CD14-positive monocyte (primary cell): ENCODE data around the gene DCLK2. TPM values are rescaled to one million over a fixed set of nuclear protein-coding genes. Genes with fewer than 3 reads are reported as not detected.

Experiments used
- DNase-seq, 3 donors: peaks; one replicate each; pipeline ENCODE4 v3.0.0-alpha.2; 2011 to 2022
- H2AFZ ChIP-seq: 2 replicates; pipeline ENCODE4 v1.6.0; 2012; ENCODE audit warnings: mild to moderate bottlenecking, low read depth, low read length, inconsistent platforms; ENCODE audit not compliant: insufficient read depth, poor library complexity, severe bottlenecking
- H3K27ac ChIP-seq, 2 donors: 1 replicate in 1 of 2; 2 replicates in 1 of 2; pipeline ENCODE4 v1.5.1; 2012 to 2013; ENCODE audit warnings: low read length in 2 of 2, control low read depth in 1 of 2, inconsistent platforms in 1 of 2, low read depth in 1 of 2, mild to moderate bottlenecking in 1 of 2
- H3K27me3 ChIP-seq, 2 donors: one replicate each; pipeline versions ENCODE4 v1.6.0 to v1.6.1; 2011 to 2013; ENCODE audit warnings: low read length in 2 of 2; ENCODE audit not compliant: control insufficient read depth in 2 of 2, insufficient read depth in 2 of 2
- H3K36me3 ChIP-seq, 2 donors: replicated peaks in 1 of 2; 1 replicate in 1 of 2; 2 replicates in 1 of 2; pipeline versions ENCODE4 v1.5.1 to v1.6.1; 2012 to 2013; ENCODE audit warnings: low read length in 2 of 2, control low read depth in 1 of 2, inconsistent platforms in 1 of 2, mild to moderate bottlenecking in 1 of 2; ENCODE audit not compliant: insufficient read depth in 2 of 2, control insufficient read depth in 1 of 2
- H3K4me1 ChIP-seq, 2 donors: 1 replicate in 1 of 2; 2 replicates in 1 of 2; pipeline versions ENCODE4 v1.5.1 to v1.6.1; 2012 to 2013; ENCODE audit warnings: low read length in 2 of 2, control low read depth in 1 of 2, inconsistent platforms in 1 of 2, mild to moderate bottlenecking in 1 of 2, moderate library complexity in 1 of 2; ENCODE audit not compliant: insufficient read depth in 2 of 2, control insufficient read depth in 1 of 2
- H3K4me2 ChIP-seq: replicated peaks from 2 replicates; pipeline ENCODE3; 2012; ENCODE audit warnings: low read length, moderate library complexity, mild to moderate bottlenecking; ENCODE audit not compliant: poor library complexity, severe bottlenecking; ENCODE audit errors: extremely low read depth
- H3K4me3 ChIP-seq, 3 experiments: fragments of 200-600 bp in 1 of 3; sonication (generic) in 1 of 3; replicated peaks in 1 of 3; 1 replicate in 2 of 3; 2 replicates in 1 of 3; pipeline ENCODE4 v1.5.1; 2011 to 2013; ENCODE audit warnings: low read length in 3 of 3, mild to moderate bottlenecking in 3 of 3, control low read depth in 2 of 3, low read depth in 2 of 3, inconsistent platforms in 1 of 3, moderate library complexity in 1 of 3
- H3K79me2 ChIP-seq: 2 replicates; pipeline ENCODE4 v1.6.0; 2012; ENCODE audit warnings: mild to moderate bottlenecking, control low read depth, inconsistent platforms, low read length, moderate library complexity; ENCODE audit not compliant: insufficient read depth
- H3K9ac ChIP-seq: 2 replicates; pipeline ENCODE4 v1.6.0; 2017; ENCODE audit warnings: low read length, mild to moderate bottlenecking; ENCODE audit not compliant: insufficient read depth, poor library complexity, severe bottlenecking
- H3K9me3 ChIP-seq, 2 donors: replicated peaks in 1 of 2; 1 replicate in 1 of 2; 2 replicates in 1 of 2; pipeline versions ENCODE4 v1.5.1 to v1.6.1; 2012 to 2013; ENCODE audit warnings: low read length in 2 of 2, control low read depth in 1 of 2; ENCODE audit not compliant: control insufficient read depth in 1 of 2, insufficient read depth in 1 of 2
- H4K20me1 ChIP-seq: 2 replicates; pipeline ENCODE4 v1.6.0; 2012; ENCODE audit warnings: mild to moderate bottlenecking, low read length, control low read depth, moderate library complexity; ENCODE audit not compliant: insufficient read depth
- H3K27ac Mint-ChIP-seq, 7 donors: one replicate each; pipeline ENCODE4 v1.8.0; 2020; ENCODE audit warnings: mild to moderate bottlenecking in 7 of 7, mixed read lengths in 7 of 7, moderate library complexity in 6 of 7, inconsistent platforms in 2 of 7
- H3K27me3 Mint-ChIP-seq, 3 donors: one replicate each; pipeline ENCODE4 v1.8.0; 2021 to 2022; ENCODE audit warnings: low read depth in 3 of 3, mild to moderate bottlenecking in 3 of 3, mixed read lengths in 3 of 3, moderate library complexity in 3 of 3, inconsistent platforms in 1 of 3
- H3K36me3 Mint-ChIP-seq, 2 donors: one replicate each; pipeline ENCODE4 v1.8.0; 2020; ENCODE audit warnings: mixed read lengths in 2 of 2, inconsistent platforms in 1 of 2, mild to moderate bottlenecking in 1 of 2
- H3K4me1 Mint-ChIP-seq: one replicate; pipeline ENCODE4 v1.8.0; 2020; ENCODE audit warnings: mild to moderate bottlenecking, mixed read lengths
- H3K4me3 Mint-ChIP-seq, 2 donors: one replicate each; pipeline ENCODE4 v1.8.0; 2020; ENCODE audit warnings: mild to moderate bottlenecking in 2 of 2, mixed read lengths in 2 of 2, moderate library complexity in 1 of 2
- H3K9me3 Mint-ChIP-seq, 7 donors: one replicate each; pipeline ENCODE4 v1.8.0; 2020 to 2022; ENCODE audit warnings: mixed read lengths in 7 of 7, mild to moderate bottlenecking in 6 of 7, moderate library complexity in 6 of 7, inconsistent platforms in 2 of 7
- WGBS: methylation state at CpG from one replicate; pipeline ENCODE4 v1.1.5; 2013; ENCODE audit warnings: missing lambda C conversion rate; ENCODE audit not compliant: insufficient coverage; 5-methylcytosine and 5-hydroxymethylcytosine counted together
- intact Hi-C, 2 donors: fragments of 100-400 bp; cut with micrococcal nuclease; formaldehyde crosslinking; loops; one replicate each; pipeline versions ENCODE4 v1.15.0 to v1.15.1; 2023
- polyA plus RNA-seq, 3 donors: library from polyadenylated mRNA; depleted of rRNA in 1 of 3; unstranded in 2 of 3; stranded (reverse) in 1 of 3; fragments of 300-500 nt in 2 of 3; fragments of >200 nt in 1 of 3; fragmentation: Illumina TruSeq in 2 of 3; gene quantifications; 1 replicate in 2 of 3; 2 replicates in 1 of 3; pipeline ENCODE4 v1.2.3, GENCODE V29; 2012 to 2021
- TF ChIP-seq, protein P1 (sequence below): fragments of 200-600 bp; IDR thresholded peaks from one replicate; pipeline ENCODE4 v1.8.0; 2022; ENCODE audit warnings: antibody characterized with exemption, mild to moderate bottlenecking

Gene DCLK2
- polyA plus RNA-seq, 3 donors = 0.13 TPM; not detected in 2

GRCh38 chr4:150286656-150287055 lies 208.4 kb downstream of the DCLK2 start:
- Histone ChIP-seq H3K27ac (no peak overlapping the region), H3K36me3 (no peaks in the 10 kb centered on the region), H2AFZ (no peak overlapping the region), H3K4me2 (no peak overlapping the region), H3K79me2 (no peaks in the 10 kb centered on the region), H4K20me1 (no peaks in the 10 kb centered on the region), H3K9ac (no peak overlapping the region), H3K9me3 (no peaks in the 10 kb centered on the region), H3K4me1 (no peaks in the 10 kb centered on the region), H3K27me3 (no peaks in the 10 kb centered on the region), H3K4me3 (no peak overlapping the region)
- peaks cover 7% of the 10 kb centered on the region for H3K4me1 Mint-ChIP-seq
- H3K27me3 Mint-ChIP-seq = peaks cover 0 to 1% (median 0%) of the 10 kb centered on the region in 3 donors
- no peak for DNase-seq
- no peaks in the 10 kb centered on the region for H3K9me3 Mint-ChIP-seq
- WGBS = 83% methylated on average over 3 of the region's 6 CpGs
- intact Hi-C loops = no loop called here
- H3K27ac Mint-ChIP-seq = no peak overlapping the region
- H3K36me3 Mint-ChIP-seq = peaks cover 4 to 10% of the 10 kb centered on the region in 2 donors
- TF ChIP-seq, protein P1, sequence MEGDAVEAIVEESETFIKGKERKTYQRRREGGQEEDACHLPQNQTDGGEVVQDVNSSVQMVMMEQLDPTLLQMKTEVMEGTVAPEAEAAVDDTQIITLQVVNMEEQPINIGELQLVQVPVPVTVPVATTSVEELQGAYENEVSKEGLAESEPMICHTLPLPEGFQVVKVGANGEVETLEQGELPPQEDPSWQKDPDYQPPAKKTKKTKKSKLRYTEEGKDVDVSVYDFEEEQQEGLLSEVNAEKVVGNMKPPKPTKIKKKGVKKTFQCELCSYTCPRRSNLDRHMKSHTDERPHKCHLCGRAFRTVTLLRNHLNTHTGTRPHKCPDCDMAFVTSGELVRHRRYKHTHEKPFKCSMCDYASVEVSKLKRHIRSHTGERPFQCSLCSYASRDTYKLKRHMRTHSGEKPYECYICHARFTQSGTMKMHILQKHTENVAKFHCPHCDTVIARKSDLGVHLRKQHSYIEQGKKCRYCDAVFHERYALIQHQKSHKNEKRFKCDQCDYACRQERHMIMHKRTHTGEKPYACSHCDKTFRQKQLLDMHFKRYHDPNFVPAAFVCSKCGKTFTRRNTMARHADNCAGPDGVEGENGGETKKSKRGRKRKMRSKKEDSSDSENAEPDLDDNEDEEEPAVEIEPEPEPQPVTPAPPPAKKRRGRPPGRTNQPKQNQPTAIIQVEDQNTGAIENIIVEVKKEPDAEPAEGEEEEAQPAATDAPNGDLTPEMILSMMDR = no peak
- no peak overlapping the region for H3K4me3 Mint-ChIP-seq

GRCh38 chr4:150289198-150289597 lies 211.0 kb downstream of the DCLK2 start:
- Histone ChIP-seq H3K4me2 (no peak overlapping the region), H3K36me3 (no peaks in the 10 kb centered on the region), H2AFZ (no peak overlapping the region), H3K4me1 (no peaks in the 10 kb centered on the region), H3K4me3 (no peak overlapping the region), H3K9me3 (no peaks in the 10 kb centered on the region), H3K27me3 (no peaks in the 10 kb centered on the region), H3K9ac (no peak overlapping the region), H4K20me1 (no peaks in the 10 kb centered on the region), H3K27ac (no peak overlapping the region), H3K79me2 (no peaks in the 10 kb centered on the region)
- H3K27ac Mint-ChIP-seq = no peak overlapping the region
- peaks cover 7% of the 10 kb centered on the region for H3K4me1 Mint-ChIP-seq
- DNase-seq = no peak
- H3K9me3 Mint-ChIP-seq = no peaks in the 10 kb centered on the region
- peaks cover 0 to 1% (median 0%) of the 10 kb centered on the region in 3 donors for H3K27me3 Mint-ChIP-seq
- intact Hi-C loops = no loop called here
- WGBS = no CpG with 5 or more reads among the region's 2 CpGs
- TF ChIP-seq, protein P1 = no peak
- peaks cover 2 to 4% of the 10 kb centered on the region in 2 donors for H3K36me3 Mint-ChIP-seq
- no peak overlapping the region for H3K4me3 Mint-ChIP-seq
